ENCODE data around the gene ADAMTS3.

ADAMTS3 gene

GRCh38 chr4:72275381-72275780 is 293.6 kb downstream of the ADAMTS3 start:
- DNase-seq: no peak

- no peak for DNase-seq
Observed at GRCh38 chr4:72274251-72274650, 294.8 kb downstream of the ADAMTS3 start.

DNA sequence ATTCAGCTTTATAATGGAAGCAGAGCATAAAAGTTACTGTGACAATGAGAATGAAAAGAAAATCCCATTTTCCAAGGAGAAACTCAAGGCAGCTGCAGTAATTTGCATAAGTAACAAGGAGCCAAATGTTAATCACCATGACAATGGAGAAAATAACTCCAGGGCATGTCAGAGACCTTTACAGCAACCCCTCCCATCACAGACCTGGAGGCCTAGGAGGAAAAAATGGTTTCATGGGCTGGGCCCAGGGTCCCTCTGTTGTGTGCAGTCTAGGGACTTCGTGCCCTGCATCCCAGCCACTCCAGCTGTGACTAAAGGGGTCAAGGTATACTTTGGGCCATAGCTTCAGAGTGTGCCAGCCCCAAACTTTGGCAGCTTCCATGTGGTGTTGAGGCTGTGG is 313.8 kb downstream of the ADAMTS3 start:
- DNase-seq: no peak

DNA sequence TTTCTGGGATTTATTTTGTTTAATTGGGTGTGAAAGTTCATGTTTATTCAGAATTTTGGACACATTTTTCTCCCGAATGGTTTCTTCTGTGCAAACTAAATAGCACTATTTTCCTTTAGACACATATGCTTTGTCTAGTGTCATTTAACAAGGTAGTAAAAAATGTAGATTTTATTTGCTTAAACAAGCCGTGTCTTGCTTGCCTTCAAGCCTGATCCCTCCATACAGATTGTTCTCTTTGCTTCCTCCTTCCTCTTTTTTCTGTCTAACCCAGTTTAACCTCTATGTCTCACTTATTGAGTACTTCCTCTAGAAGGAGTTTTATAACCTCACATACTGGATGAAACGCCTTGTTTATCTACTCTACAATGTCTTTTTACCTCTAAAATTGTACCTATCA is 325.4 kb downstream of the ADAMTS3 start:
- no peak for DNase-seq

DNA sequence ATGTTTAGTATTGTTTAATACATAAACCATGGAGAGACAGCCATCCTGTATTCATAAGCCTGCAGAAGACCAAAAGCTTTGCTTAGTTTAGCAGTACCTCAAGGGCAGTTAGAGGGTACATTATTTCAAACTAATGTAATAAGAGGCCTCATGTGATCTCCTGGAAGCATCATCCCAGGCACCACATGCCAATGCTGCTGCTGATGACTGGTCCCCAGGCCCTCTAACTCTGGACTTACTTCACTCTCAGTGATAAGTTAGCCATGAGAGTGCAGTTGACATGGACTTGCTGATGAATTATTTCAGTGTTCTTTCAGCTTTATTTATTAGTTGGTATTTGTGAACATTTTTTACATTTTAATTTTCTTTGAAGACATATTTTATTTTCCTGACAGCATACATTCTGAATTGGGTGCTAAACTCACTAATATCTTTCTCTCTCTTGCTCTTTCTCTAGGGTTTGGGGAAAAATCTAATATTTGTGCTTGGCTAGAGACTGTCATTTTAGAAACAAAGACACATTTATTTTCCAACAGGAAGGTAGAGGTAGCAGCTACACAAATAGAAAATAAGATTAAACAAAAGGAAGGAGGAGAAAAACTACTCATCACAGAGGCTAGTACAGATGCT is 329.4 kb downstream of the ADAMTS3 start:
- no peak for DNase-seq

All from NCI-H446 treated with DMSO at 0.1 percent for 48 hours (cell line).